Karpas-422 (cell line): ENCODE results near the gene F7. TPM values are rescaled to one million over a fixed set of nuclear protein-coding genes. Genes with fewer than 3 reads are reported as not detected.

Experiments
- DNase-seq: peaks from one replicate; pipeline ENCODE4 v3.0.0-alpha.2; 2015
- H2AFZ ChIP-seq: fragments of 200-600 bp; sonication (generic); 2 replicates; pipeline ENCODE4 v1.6.1; 2014; ENCODE audit warnings: antibody characterized with exemption, low read length, mixed read lengths
- H3K27ac ChIP-seq: fragments of 200-600 bp; sonication (generic); 2 replicates; pipeline ENCODE4 v1.5.1; 2014; ENCODE audit warnings: mild to moderate bottlenecking, low read length, moderate library complexity
- H3K27me3 ChIP-seq: fragments of 200-600 bp; sonication (generic); 2 replicates; pipeline ENCODE4 v1.6.1; 2014; ENCODE audit warnings: low read length, mixed read lengths
- H3K36me3 ChIP-seq: fragments of 200-600 bp; sonication (generic); 2 replicates; pipeline ENCODE4 v1.6.1; 2014; ENCODE audit warnings: low read length, mixed read lengths; ENCODE audit not compliant: insufficient read depth
- H3K4me1 ChIP-seq: fragments of 200-600 bp; sonication (generic); 2 replicates; pipeline ENCODE4 v1.6.1; 2014; ENCODE audit warnings: mild to moderate bottlenecking, low read length, mixed read lengths
- H3K4me2 ChIP-seq: fragments of 200-600 bp; sonication (generic); 2 replicates; pipeline ENCODE4 v1.6.1; 2014; ENCODE audit warnings: low read length, low read depth, mild to moderate bottlenecking; ENCODE audit not compliant: poor library complexity, severe bottlenecking
- H3K4me3 ChIP-seq: fragments of 200-600 bp; sonication (generic); 2 replicates; pipeline ENCODE4 v1.5.1; 2014; ENCODE audit warnings: mild to moderate bottlenecking, antibody characterized with exemption, low read length, mixed read lengths
- H3K79me2 ChIP-seq: fragments of 200-600 bp; sonication (generic); 2 replicates; pipeline ENCODE4 v1.6.1; 2014; ENCODE audit warnings: mild to moderate bottlenecking, low read length, mixed read lengths
- H3K9ac ChIP-seq: fragments of 200-600 bp; sonication (generic); 2 replicates; pipeline ENCODE4 v1.6.0; 2014; ENCODE audit warnings: low read length
- H3K9me2 ChIP-seq: fragments of 200-600 bp; sonication (generic), shearing (Covaris generic); replicated peaks from 2 replicates; pipeline ENCODE4 v1.6.0; 2014; ENCODE audit warnings: mild to moderate bottlenecking, low read length, moderate library complexity; ENCODE audit not compliant: insufficient read depth
- H3K9me3 ChIP-seq: fragments of 300-700, 200-600 bp; sonication (generic); 2 replicates; pipeline ENCODE4 v1.6.1; 2014; ENCODE audit warnings: low read length, mixed read lengths
- H4K20me1 ChIP-seq: fragments of 200-600 bp; sonication (generic); 2 replicates; pipeline ENCODE4 v1.6.1; 2014; ENCODE audit warnings: mild to moderate bottlenecking, antibody characterized with exemption, low read length, low read depth; ENCODE audit not compliant: insufficient read depth
- total RNA-seq: library from RNA; depleted of rRNA; stranded (reverse); fragments of >200 nt; shearing (Covaris generic); gene quantifications from 2 replicates; pipeline ENCODE4 v1.2.3, GENCODE V29; 2014; ENCODE audit warnings: low replicate concordance

The F7 gene
- total RNA-seq, 1 experiment from 2014 or later: not detected

DNA sequence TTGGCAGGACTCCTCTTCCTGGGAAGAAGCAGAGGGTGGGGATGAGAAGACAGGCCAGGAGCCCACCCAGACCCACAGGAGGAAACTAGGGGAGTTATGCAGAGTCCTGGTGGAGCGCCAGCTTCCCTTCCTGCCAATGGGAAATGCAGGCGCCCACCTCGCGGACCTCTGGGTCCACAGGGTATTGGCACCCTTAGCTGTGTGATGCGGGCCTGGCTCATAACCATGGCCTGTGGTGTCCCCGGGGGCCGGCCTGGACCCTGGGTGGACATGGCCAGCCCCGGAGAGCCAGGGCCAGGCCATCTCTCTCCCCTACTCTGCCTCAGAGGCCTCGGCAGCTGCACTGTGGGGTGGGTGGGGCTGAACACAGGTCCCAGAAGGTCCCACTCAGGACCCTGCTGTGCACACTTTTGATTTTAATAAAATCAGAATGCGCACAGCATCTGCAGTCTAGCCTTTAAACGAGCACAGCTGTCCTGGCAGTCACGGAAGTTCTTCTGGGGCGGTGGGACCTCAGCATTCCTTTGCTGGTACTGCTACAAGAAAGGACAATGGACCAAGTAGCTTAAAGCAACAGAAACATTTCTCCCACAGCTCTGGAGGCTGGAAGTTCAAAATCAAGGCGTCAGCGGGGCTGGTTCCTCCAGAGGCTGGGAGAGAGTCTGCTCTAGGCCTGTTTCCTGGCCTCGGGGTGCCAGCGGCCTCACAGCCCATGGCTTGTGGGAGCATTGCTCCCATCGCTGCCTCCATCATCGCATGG, 18.8 kb downstream of the F7 start:
- Histone ChIP-seq H3K4me1 (no peaks in the 10 kb centered on the region), H3K9ac (no peak overlapping the region), H3K9me3 (no peaks in the 10 kb centered on the region), H4K20me1 (no peaks in the 10 kb centered on the region; the same call in 1 of the 2 replicates), H3K36me3 (no peaks in the 10 kb centered on the region), H3K4me3 (no peak overlapping the region), H3K27ac (no peak overlapping the region), H2AFZ (no peak overlapping the region), H3K79me2 (no peaks in the 10 kb centered on the region), H3K27me3 (no peaks in the 10 kb centered on the region), H3K9me2 (no peaks in the 10 kb centered on the region), H3K4me2 (no peak overlapping the region)
- DNase-seq: no peak

DNA sequence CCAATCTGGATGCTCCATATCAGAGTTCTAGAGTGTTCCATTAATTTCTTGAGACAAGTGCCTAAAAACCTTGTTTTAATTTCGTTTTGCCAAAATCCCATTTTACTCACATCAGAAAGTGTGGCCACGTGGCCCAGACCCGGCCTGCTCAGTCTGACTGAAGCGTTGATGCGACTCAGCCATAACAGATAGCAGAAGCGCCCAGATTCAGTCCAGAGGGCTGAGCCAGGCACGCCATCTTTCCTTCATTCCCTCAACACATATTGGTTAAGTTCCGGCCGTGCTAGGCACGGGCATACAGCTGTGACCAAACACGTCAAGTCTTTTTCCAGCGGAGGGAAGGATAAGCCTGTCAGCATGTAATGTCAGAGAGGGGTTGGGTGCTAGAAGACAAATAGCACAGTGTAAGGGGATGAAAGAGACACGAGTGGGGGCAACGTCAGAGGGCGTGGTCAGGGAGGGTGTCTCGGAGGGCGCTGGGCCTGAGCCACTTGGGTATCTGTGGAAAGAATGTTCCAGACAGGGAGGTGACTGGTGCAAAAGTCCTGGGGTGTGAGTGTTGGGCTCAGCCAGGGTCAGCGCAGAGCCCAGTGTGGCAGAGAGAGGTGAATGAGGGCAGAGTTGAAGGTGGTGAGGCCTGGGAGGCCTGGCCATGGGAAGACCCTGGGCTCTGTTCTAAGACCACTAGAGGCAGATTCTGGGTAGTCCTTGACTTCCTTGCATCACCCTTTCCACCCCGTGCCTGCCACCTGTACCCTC, 20.1 kb downstream of the F7 start:
- H4K20me1 ChIP-seq: no peaks in the 10 kb centered on the region

DNA sequence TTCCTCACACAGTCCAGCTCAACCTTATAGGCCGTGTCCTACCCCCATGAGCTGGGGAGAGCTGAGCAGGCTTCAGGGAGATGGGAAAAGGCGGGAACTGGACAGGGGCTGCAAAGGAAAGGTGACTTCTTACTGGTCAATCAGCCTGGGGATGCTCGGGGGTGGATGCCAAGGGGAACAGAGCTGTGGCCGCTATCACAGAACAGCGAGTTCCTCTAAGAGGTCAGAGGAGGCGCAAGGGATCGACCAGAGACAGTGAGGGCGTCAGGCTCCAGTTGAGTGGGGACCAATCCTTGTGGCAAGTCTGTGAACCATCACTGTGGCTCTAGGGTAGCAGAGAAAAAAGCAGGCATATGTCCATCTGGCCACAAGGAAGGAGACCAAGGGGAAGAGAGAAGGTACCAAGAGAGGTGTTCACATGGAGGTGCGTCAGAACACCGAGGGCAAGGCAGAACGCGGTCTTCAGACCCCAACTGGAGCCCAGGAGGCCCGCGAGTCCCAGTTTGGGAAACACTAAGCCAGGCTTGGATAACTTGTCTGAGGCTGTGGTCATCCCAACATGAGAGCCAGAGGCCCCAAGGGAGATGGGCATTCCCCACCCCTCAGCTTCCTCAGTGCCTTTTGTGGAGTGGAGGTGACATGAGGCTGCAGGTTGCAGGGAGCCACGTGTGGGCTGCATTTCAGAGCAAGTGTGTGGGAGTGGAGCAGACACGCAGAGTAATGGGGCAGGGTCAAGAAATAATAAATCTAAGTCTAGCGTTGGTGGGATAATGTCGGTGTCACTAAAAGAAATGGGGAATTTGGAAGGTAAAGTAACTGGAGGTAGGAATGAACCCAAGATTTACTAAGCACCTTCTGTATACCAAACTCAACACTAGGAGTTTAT, 20.9 kb downstream of the F7 start:
- no peak for DNase-seq
- no peak overlapping the region for H3K27ac ChIP-seq
- no peaks in the 10 kb centered on the region for H3K36me3 ChIP-seq
- H4K20me1 ChIP-seq: no peaks in the 10 kb centered on the region
- no peak overlapping the region for H3K4me3 ChIP-seq
- H3K4me1 ChIP-seq: no peaks in the 10 kb centered on the region
- no peak overlapping the region for H3K4me2 ChIP-seq
- no peak overlapping the region for H2AFZ ChIP-seq
- H3K9me3 ChIP-seq: no peaks in the 10 kb centered on the region
- H3K27me3 ChIP-seq: no peaks in the 10 kb centered on the region
- H3K9me2 ChIP-seq: no peaks in the 10 kb centered on the region
- H3K9ac ChIP-seq: no peak overlapping the region
- no peaks in the 10 kb centered on the region for H3K79me2 ChIP-seq

More for the DNA sequence above, 20.1 kb downstream of the F7 start:
- Histone ChIP-seq H3K27me3 (no peaks in the 10 kb centered on the region), H3K4me3 (no peak overlapping the region), H3K9me2 (no peaks in the 10 kb centered on the region), H3K9me3 (no peaks in the 10 kb centered on the region), H3K9ac (no peak overlapping the region), H3K4me1 (no peaks in the 10 kb centered on the region), H3K4me2 (no peak overlapping the region), H3K27ac (no peak overlapping the region), H2AFZ (no peak overlapping the region), H3K36me3 (no peaks in the 10 kb centered on the region), H3K79me2 (no peaks in the 10 kb centered on the region)
- DNase-seq: no peak

DNA sequence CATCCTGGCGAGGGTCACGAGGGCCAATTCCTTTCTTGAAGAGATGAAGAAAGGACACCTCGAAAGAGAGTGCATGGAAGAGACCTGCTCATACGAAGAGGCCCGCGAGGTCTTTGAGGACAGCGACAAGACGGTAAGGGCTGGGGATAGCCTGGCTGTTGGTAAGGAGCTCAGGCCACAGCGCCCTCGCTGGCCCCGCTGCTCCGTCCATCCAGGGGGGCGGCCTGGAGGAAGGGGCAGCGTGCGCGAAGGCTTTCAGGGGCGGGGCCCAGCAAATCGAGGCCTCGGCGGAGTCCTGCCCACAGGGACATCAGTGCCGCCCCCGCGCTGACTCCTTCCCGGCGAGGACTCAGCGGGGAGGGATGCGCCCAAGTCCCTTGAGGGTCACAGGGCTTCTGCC, 23.9 kb downstream of the F7 start:
- DNase-seq: no peak
- Histone ChIP-seq H3K4me1 (no peaks in the 10 kb centered on the region), H3K9me3 (no peaks in the 10 kb centered on the region), H3K9ac (no peak overlapping the region), H3K27me3 (0 out of 2 replicates have a peak, but pooled peaks cover 3% of the 10 kb centered on the region), H4K20me1 (no peaks in the 10 kb centered on the region), H3K36me3 (no peaks in the 10 kb centered on the region), H3K27ac (no peak overlapping the region), H3K4me2 (no peak overlapping the region), H3K79me2 (no peaks in the 10 kb centered on the region), H2AFZ (no peak overlapping the region), H3K4me3 (no peak overlapping the region), H3K9me2 (no peaks in the 10 kb centered on the region)

DNA sequence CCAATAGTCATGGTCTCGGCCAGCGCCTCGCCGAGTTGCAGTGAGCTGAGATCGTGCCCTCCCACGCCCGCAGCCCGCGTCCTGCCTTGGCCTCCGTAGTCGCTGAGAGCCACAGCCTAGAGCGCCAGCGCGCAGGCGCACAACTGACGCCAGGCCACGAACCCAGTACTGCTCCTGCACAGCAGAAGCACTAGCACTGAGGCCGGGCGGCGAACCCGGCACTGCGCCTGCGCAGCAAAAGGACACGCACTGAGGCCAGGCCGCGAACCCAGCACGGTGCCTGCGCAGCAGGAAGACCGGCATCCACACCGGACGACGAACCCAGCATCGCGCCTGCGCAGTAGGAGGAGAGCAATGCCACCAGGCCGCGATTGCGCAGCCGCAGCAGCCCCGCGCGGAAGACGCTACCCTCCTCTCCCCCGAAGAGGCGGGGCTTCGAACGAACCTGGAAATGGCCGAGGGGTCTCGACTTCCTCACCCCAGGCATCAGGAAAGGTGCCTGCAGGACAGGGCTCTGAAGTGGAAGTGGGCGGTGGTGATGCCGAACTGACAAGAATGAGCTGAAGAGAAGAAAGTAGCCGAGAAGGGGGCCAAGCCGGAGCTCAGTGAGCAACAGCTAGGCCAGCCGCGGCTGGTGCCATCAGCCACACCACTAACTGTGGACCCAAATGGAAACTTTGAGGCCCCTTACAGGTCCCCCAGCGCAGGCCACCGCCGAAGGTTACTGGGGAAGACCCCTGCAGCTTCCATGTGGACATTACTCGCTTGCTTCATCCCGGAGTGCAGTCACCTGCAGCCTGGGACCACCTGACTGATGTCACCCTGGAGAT, 24.5 kb downstream of the F7 start:
- no peaks in the 10 kb centered on the region for H4K20me1 ChIP-seq
- no peak for DNase-seq
- H3K9me3 ChIP-seq: no peaks in the 10 kb centered on the region
- 0 out of 2 replicates have a peak, but pooled peaks cover 3% of the 10 kb centered on the region for H3K27me3 ChIP-seq
- H3K4me2 ChIP-seq: no peak overlapping the region
- no peak overlapping the region for H3K27ac ChIP-seq
- no peak overlapping the region for H2AFZ ChIP-seq
- H3K36me3 ChIP-seq: no peaks in the 10 kb centered on the region
- no peak overlapping the region for H3K9ac ChIP-seq
- no peaks in the 10 kb centered on the region for H3K9me2 ChIP-seq
- no peak overlapping the region for H3K4me3 ChIP-seq
- no peaks in the 10 kb centered on the region for H3K4me1 ChIP-seq
- H3K79me2 ChIP-seq: no peaks in the 10 kb centered on the region

DNA sequence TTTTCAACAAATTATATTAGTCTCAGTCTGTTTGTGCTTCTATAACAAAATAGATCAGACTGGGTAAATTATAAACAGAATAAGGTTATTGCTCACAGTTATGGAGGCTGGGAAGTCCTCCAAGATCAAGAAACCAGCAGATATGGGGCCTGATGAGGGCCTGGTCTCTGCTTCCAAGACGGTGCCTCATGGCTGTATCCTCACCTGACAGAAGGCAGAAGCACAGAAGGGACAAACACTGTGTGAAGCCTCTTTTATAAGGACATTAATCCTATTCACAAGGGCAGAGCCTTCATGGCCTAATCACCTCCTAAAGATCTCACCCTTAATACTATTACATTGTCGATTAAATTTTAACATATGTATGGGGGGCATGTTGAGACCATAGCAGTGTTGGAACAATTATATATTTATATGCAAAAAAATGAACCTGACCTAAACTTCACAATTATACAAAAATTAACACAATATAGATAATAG, 29.7 kb downstream of the F7 start:
- Histone ChIP-seq H3K4me3 (no peak overlapping the region), H3K9ac (no peak overlapping the region)
- DNase-seq: no peak

DNA sequence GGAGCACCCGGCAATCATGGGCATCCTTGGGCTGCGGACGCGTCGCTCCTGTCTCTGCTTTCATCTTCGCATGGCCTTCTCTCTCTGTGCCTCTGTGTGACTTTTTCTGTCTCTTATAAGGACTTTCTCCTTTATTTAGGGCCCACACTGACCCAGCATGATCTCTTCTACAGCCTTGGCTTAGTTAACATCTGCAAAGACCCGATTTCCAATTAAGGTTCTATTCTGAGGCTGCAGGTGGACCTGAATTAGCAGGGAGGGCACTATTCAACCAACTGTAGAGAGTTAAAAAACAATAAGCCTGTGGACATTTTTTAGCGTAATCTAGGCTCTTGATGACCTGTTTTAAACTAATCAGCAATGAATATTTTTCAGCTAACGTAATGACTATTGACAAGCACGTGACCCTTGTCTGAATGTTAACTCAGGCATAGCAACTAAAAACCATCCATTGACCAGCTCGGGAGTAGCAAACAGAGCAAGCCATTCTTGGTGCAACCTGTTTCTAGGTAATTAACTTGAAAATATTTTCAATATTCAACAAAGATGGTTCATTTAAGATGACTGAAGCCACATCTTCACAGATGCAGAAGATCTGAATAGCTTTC, 32.2 kb downstream of the F7 start:
- Histone ChIP-seq H3K79me2 (no peaks in the 10 kb centered on the region), H3K27me3 (0 out of 2 replicates have a peak, but pooled peaks cover 3% of the 10 kb centered on the region), H3K9ac (no peak overlapping the region), H3K4me1 (no peaks in the 10 kb centered on the region), H3K27ac (no peak overlapping the region), H3K9me2 (no peaks in the 10 kb centered on the region), H4K20me1 (no peaks in the 10 kb centered on the region), H3K4me3 (no peak overlapping the region), H3K36me3 (no peaks in the 10 kb centered on the region), H2AFZ (no peak overlapping the region), H3K9me3 (no peaks in the 10 kb centered on the region), H3K4me2 (no peak overlapping the region)
- no peak for DNase-seq

More for the DNA sequence above, 29.7 kb downstream of the F7 start:
- no peaks in the 10 kb centered on the region for H3K9me2 ChIP-seq
- H3K4me2 ChIP-seq: no peak overlapping the region
- H3K27me3 ChIP-seq: 0 out of 2 replicates have a peak, but pooled peaks cover 3% of the 10 kb centered on the region
- no peak overlapping the region for H3K27ac ChIP-seq
- no peaks in the 10 kb centered on the region for H3K79me2 ChIP-seq
- H4K20me1 ChIP-seq: no peaks in the 10 kb centered on the region
- no peak overlapping the region for H2AFZ ChIP-seq
- H3K4me1 ChIP-seq: no peaks in the 10 kb centered on the region
- no peaks in the 10 kb centered on the region for H3K36me3 ChIP-seq
- H3K9me3 ChIP-seq: no peaks in the 10 kb centered on the region
